HG03280 (cell line): ENCODE data around the gene AUTS2.

Experiments
- ATAC-seq: cut with Tn5 transposase; IDR thresholded peaks from one replicate; pipeline ENCODE4 v1.9.1; 2021; ENCODE audit warnings: mild to moderate bottlenecking, moderate library complexity; ENCODE audit not compliant: unreplicated experiment

AUTS2 gene

DNA sequence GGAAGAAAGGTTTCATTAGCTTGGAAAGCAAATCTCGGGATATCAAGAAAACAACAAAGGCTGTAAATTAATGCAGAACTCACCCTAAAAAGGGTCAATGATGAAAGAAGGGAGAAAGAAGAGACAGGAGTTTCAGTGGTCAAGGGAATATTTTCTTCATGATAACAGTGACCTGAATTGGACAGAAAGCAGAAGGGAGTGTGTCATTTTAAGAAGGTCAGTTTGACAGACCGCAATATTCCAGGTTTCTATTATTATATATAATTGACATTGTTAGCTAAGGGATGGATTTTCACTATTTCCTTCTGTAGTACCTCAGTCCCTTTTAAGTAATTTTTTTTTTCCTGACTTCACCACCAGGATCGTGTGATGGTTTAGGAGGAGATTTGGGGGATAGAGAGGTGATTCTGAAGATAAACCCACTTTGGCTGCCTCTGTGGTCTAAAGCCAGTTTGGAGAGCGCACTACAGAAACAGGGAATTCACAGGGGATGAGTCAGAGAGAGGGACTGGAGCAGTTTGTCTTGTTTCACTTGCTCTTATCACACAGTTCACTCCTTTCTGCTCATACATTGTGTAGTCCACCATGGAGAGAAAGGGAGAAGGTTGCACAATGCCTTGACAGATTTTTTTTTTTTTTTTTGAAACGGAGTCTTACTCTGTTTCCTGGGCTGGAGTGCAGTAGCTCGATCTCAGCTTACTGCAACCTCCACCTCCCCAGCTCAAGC lies 417.9 kb downstream of the AUTS2 start:
- ATAC-seq = no peak

- no peak for ATAC-seq
These were observed 419.1 kb downstream of the AUTS2 start for GRCh38 chr7:70017357-70017756.

GRCh38 chr7:70018700-70019099 lies 420.4 kb downstream of the AUTS2 start:
- no peak for ATAC-seq

- no peak for ATAC-seq
These were observed 429.6 kb downstream of the AUTS2 start for GRCh38 chr7:70027867-70028266.

GRCh38 chr7:70028620-70029019 lies 430.3 kb downstream of the AUTS2 start:
- no peak for ATAC-seq

GRCh38 chr7:70029993-70030392 lies 431.7 kb downstream of the AUTS2 start:
- no peak for ATAC-seq

GRCh38 chr7:70030745-70031144 lies 432.5 kb downstream of the AUTS2 start:
- no peak for ATAC-seq

GRCh38 chr7:70031245-70031644 lies 433.0 kb downstream of the AUTS2 start:
- ATAC-seq = no peak

- ATAC-seq = no peak
These were observed 434.4 kb downstream of the AUTS2 start for GRCh38 chr7:70032649-70033048.

DNA sequence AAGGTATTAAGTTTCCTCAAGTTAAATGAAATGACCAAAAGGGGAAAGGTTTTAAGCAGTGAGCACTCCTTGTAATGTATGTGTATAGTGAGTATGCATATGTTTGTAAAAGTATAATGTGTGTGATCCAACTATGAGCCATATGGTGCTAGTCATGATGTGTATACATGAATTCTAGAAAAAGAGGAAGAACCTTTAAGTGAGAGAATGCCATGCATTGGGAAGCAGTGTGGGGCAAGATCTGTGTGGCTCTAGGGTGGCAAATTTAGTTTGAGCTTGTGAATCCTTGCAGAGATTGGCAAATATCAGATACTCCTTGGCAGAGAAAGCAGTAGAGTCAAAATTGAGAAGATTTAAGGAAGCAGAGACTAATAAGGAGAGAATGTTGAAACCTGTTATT lies 435.0 kb downstream of the AUTS2 start:
- ATAC-seq = no peak

DNA sequence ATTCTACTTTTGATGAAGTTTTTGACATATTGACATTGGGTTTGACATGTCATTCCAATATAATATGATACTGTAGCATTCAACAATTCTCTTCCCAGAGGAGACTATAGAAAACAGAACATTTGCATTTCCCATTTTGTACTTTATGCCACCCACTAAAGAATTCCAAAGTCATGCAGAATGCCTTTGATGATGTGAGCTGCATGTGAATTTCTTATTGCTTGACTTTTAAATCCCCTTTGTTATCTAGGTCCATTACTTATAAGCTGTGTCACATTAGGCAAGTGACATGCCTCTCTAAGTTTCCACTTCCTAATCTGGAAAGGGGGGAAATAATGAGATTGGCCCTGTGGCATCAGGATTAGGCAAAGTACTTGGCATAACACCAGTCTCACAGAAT lies 436.7 kb downstream of the AUTS2 start:
- ATAC-seq = no peak

DNA sequence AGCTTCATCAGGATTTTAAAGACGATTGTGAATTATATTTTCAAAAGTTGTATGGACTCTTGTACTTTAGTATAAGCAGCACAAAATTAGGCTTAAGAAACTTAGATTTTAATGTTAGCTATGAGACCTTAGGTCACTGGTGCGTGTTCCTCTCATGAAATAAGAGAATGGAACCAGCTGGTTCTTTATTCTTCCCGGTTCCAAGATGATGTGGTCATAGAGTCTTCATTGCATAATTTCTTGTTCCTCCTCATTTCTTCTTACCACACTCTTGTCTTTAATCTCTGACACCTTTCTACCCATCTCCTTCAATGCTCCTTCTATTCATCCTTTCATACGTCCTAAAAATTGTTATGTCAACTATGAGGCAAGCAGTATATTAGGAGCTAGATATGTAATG lies 437.2 kb downstream of the AUTS2 start:
- ATAC-seq = no peak

DNA sequence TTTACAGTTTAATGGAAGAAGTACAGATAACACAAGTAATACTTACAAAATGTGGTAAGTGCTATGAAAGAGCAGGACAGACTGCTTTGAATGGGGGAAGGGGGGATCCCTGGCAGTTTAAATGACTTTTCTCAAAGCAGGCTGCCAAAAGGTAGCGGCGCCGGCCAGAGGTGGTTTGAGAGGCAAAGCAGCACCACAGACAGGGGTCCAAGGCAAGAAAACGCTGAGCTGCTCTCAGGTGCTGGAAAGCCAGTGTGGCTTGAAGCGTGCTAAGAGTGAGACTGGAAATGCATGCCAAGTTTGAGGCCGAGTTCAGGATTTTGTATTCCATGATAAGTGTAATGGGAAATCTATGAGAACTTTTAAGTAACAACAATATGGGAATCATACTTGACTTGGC lies 437.7 kb downstream of the AUTS2 start:
- no peak for ATAC-seq

DNA sequence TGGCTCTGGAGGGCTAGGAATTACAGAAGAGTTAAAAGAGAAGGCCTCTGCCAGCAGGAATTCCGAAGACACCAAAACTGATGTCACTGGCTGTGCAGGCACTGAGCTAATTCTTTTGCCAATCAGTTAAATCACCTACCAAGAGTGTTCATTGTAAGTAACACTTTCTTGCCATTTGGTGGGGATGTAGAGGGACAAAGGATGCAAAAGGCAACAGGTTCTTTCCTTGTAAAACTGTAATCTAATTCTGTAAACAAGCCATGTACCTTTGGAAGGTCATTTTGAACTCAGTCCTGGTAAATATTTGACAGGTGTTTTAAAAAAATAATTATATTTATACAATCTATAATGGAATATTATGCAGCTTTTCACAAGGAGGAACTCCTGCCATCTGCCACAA lies 438.4 kb downstream of the AUTS2 start:
- ATAC-seq = no peak

GRCh38 chr7:70037171-70037933 lies 439.1 kb downstream of the AUTS2 start:
- ATAC-seq = no peak

GRCh38 chr7:70040051-70040450 lies 441.8 kb downstream of the AUTS2 start:
- no peak for ATAC-seq

GRCh38 chr7:70040970-70041766 lies 442.9 kb downstream of the AUTS2 start:
- no peak for ATAC-seq

DNA sequence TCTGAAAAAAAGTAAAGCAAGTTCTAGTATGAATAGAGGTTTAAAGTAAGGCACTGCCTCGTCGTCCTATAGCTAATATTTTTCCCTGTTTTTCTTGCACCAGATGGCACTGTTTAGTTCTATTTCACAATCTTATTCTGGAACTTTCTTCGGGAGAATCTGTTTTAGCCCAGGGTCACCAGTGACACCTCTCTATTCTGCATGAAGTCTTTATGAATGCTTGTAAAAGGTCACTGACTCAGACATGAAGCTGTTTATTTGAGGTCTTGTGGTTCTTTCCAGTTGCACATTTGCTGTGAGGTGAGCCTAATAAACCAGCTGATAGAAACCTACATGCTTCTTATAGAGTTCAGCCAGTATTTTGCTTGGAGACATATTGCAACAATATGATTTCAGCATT lies 444.3 kb downstream of the AUTS2 start:
- ATAC-seq = no peak

- ATAC-seq = no peak
These were observed 444.8 kb downstream of the AUTS2 start for GRCh38 chr7:70043015-70043538.

GRCh38 chr7:70044064-70044463 lies 445.8 kb downstream of the AUTS2 start:
- ATAC-seq = no peak

DNA sequence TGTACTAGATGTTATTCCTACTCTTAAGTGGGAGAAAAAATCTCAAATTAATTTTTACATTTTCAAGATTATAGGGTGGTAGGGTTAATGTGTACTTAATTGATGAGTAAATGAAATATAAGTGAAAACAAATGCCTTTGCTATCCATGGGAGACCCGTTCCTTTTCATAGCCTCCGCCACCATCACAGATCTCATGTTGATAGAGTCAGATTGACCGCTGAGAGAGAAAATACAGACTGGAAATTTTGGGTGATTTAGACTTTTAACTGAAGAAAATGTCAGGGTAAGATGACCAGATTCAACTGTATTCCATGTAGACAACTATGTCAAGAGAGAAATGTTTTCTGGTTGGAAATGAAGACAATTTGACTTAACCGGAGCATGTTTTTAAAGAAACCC lies 446.2 kb downstream of the AUTS2 start:
- ATAC-seq = no peak
